Mesendoderm (in vitro differentiated cells): ENCODE data around the gene KIAA0753. TPM values are rescaled to one million over a fixed set of nuclear protein-coding genes. Genes with fewer than 3 reads are reported as not detected.

Source experiments
- DNase-seq: peaks from one replicate; pipeline ENCODE4 v3.0.0; 2013
- H2AK5ac ChIP-seq: 2 replicates; pipeline ENCODE4 v1.6.1; 2013; ENCODE audit warnings: low read length, inconsistent platforms
- H2BK120ac ChIP-seq: 2 replicates; pipeline ENCODE4 v1.6.1; 2013; ENCODE audit warnings: low read depth, mild to moderate bottlenecking, low read length, moderate library complexity, mixed read lengths
- H2BK15ac ChIP-seq: replicated peaks from 2 replicates; pipeline ENCODE4 v1.6.1; 2013; ENCODE audit warnings: low read depth, mild to moderate bottlenecking, moderate library complexity
- H2BK5ac ChIP-seq: 2 replicates; pipeline ENCODE4 v1.6.1; 2013; ENCODE audit warnings: low read length, inconsistent platforms
- H3K18ac ChIP-seq: 2 replicates; pipeline ENCODE4 v1.6.1; 2013; ENCODE audit warnings: mild to moderate bottlenecking, low read length, mixed read lengths
- H3K23ac ChIP-seq: one replicate; pipeline ENCODE4 v1.6.1; 2013; ENCODE audit warnings: low read length
- H3K27ac ChIP-seq: 2 replicates; pipeline ENCODE4 v1.5.1; 2013; ENCODE audit warnings: low read depth, mild to moderate bottlenecking, inconsistent platforms, low read length, moderate library complexity
- H3K27me3 ChIP-seq: 2 replicates; pipeline ENCODE4 v1.6.1; 2013; ENCODE audit warnings: low read length, control low read depth, mild to moderate bottlenecking, inconsistent platforms; ENCODE audit not compliant: insufficient read depth, poor library complexity
- H3K36me3 ChIP-seq: 2 replicates; pipeline ENCODE4 v1.6.1; 2013; ENCODE audit warnings: low read length, inconsistent platforms; ENCODE audit not compliant: control insufficient read depth, insufficient read depth
- H3K4ac ChIP-seq: one replicate; pipeline ENCODE4 v1.6.1; 2013; ENCODE audit warnings: low read depth, mild to moderate bottlenecking, low read length, moderate library complexity
- H3K4me1 ChIP-seq: 2 replicates; pipeline ENCODE4 v1.6.1; 2013; ENCODE audit warnings: low read depth, low read length, inconsistent platforms; ENCODE audit not compliant: control insufficient read depth
- H3K4me2 ChIP-seq: 2 replicates; pipeline ENCODE4 v1.6.1; 2013; ENCODE audit warnings: low read length
- H3K4me3 ChIP-seq: 2 replicates; pipeline ENCODE4 v1.5.1; 2013; ENCODE audit warnings: mild to moderate bottlenecking, low read length
- H3K56ac ChIP-seq: one replicate; pipeline ENCODE4 v1.6.1; 2013; ENCODE audit warnings: low read length
- H3K79me1 ChIP-seq: 2 replicates; pipeline ENCODE4 v1.6.1; 2013; ENCODE audit warnings: low read length, inconsistent platforms
- H3K79me2 ChIP-seq: 2 replicates; pipeline ENCODE4 v1.6.1; 2013; ENCODE audit warnings: mild to moderate bottlenecking, low read length; ENCODE audit not compliant: control insufficient read depth, insufficient read depth
- H3K9ac ChIP-seq: 2 replicates; pipeline ENCODE4 v1.6.1; 2013; ENCODE audit warnings: low read length, inconsistent platforms
- H4K5ac ChIP-seq: one replicate; pipeline ENCODE4 v1.6.1; 2013; ENCODE audit warnings: low read length
- H4K8ac ChIP-seq: one replicate; pipeline ENCODE4 v1.6.1; 2013; ENCODE audit warnings: low read depth, mild to moderate bottlenecking, control low read depth, low read length, moderate library complexity
- WGBS: extraction: QIAGEN DNeasy Blood & Tissue Kit; methylation state at CpG from one replicate; pipeline ENCODE4 v1.1.7; 2013; ENCODE audit warnings: low lambda C conversion rate, missing lambda C conversion rate; ENCODE audit not compliant: insufficient coverage; ENCODE audit errors: extremely low coverage; 5-methylcytosine and 5-hydroxymethylcytosine counted together
- small RNA-seq: library from polyadenylated mRNA; stranded (forward); fragments of <200 nt; extraction: miRNeasy Mini kit (QIAGEN cat#:217004); gene quantifications from one replicate; pipeline ENCODE3, GENCODE V24; 2013; ENCODE audit not compliant: insufficient read depth

The KIAA0753 gene

GRCh38 chr17:6530324-6530920 lies 110.1 kb downstream of the KIAA0753 start:
- Histone ChIP-seq H3K79me2 (no peaks in the 10 kb centered on the region), H4K5ac (no peak overlapping the region), H2BK15ac (no peak overlapping the region), H2AK5ac (no peak overlapping the region), H3K9ac (no peak overlapping the region), H3K4me1 (no peaks in the 10 kb centered on the region), H3K4me2 (no peak overlapping the region), H3K18ac (no peak overlapping the region), H4K8ac (no peak overlapping the region), H2BK5ac (no peak overlapping the region), H3K79me1 (no peaks in the 10 kb centered on the region), H3K27ac (no peak overlapping the region), H3K27me3 (no peaks in the 10 kb centered on the region), H3K4ac (no peak overlapping the region), H3K36me3 (no peaks in the 10 kb centered on the region), H3K56ac (no peak overlapping the region), H3K23ac (no peak overlapping the region), H3K4me3 (no peak overlapping the region), H2BK120ac (no peak overlapping the region)
- WGBS: no CpG with 5 or more reads among the region's 5 CpGs
- DNase-seq: peak; percentile 25

- Histone ChIP-seq H3K23ac (no peak overlapping the region), H3K79me2 (no peaks in the 10 kb centered on the region), H3K4me3 (no peak overlapping the region), H3K79me1 (no peaks in the 10 kb centered on the region), H3K4me2 (no peak overlapping the region), H4K8ac (no peak overlapping the region), H3K4ac (no peak overlapping the region), H2BK120ac (no peak overlapping the region), H3K27ac (no peak overlapping the region), H3K56ac (no peak overlapping the region), H3K27me3 (no peaks in the 10 kb centered on the region), H3K4me1 (no peaks in the 10 kb centered on the region), H2AK5ac (no peak overlapping the region), H3K18ac (no peak overlapping the region), H2BK15ac (no peak overlapping the region), H4K5ac (no peak overlapping the region), H3K9ac (no peak overlapping the region), H2BK5ac (no peak overlapping the region), H3K36me3 (no peaks in the 10 kb centered on the region)
- no CpG with 5 or more reads among the region's 3 CpGs for WGBS
- DNase-seq: no peak
Measured at GRCh38 chr17:6528557-6528956, 112.0 kb downstream of the KIAA0753 start.

Small RNAs within 50 kb of the gene (small RNA-seq; reads per million reads assigned to genes)
- gene MIR4520-1 (1.1 reads per million), gene RNA5SP435 (not detected)
